Measurements from ENCODE around the gene COLGALT1. TPM values are rescaled to one million over a fixed set of nuclear protein-coding genes. Genes with fewer than 3 reads are reported as not detected.
A peak's percentile ranks its signal among the peaks of the same experiment; 100 is the strongest.

The COLGALT1 gene
- total and polyA plus RNA-seq, 10 of the 15 experiments (the other 5 are each of a cell fraction or from before 2014, with no cell fraction given): 1.2 to 78.8 (median 29.8) TPM

GRCh38 chr19:17522988-17523872, 32.2 kb upstream of the COLGALT1 start (continued):
- TF ChIP-seq RFX5 (IDR thresholded peaks at IDR 0.05; ENCODE audit: low read depth, low read length) (peak; percentile 37; the same call in 1 of the 2 replicates), USF1 (IDR thresholded peaks at IDR 0.05; ENCODE audit: borderline replicate concordance, extremely low read length, insufficient read depth, low read depth, low read length) (no peak), RAD21 (IDR thresholded peaks at IDR 0.05; ENCODE audit: insufficient read depth, low read depth, low read length) (peak; percentile 18; the same call in 1 of the 2 replicates), ZBTB4 (CRISPR knock-in tag; IDR thresholded peaks at IDR 0.05) (no peak), TAF1 (IDR thresholded peaks at IDR 0.05; ENCODE audit: borderline replicate concordance, low read depth, low read length) (peak; percentile 69; the same call in 1 of the 2 replicates), FOS (IDR thresholded peaks at IDR 0.05; ENCODE audit: borderline replicate concordance, extremely low read depth, insufficient read length) (no peak), HDAC6 (IDR thresholded peaks at IDR 0.05; ENCODE audit: unreplicated experiment) (no peak), SMC3 (IDR thresholded peaks at IDR 0.05; ENCODE audit: borderline replicate concordance, low read length) (no peak), IRF5 (IDR thresholded peaks at IDR 0.05; ENCODE audit: borderline replicate concordance) (no peak), RELB (IDR thresholded peaks at IDR 0.05; ENCODE audit: low read depth) (peak; percentile 88), ELK1 (IDR thresholded peaks at IDR 0.05; ENCODE audit: low read depth, low read length) (peak; percentile 82), FOXK2 (IDR thresholded peaks at IDR 0.05) (peak; percentile 86), TCF7 (IDR thresholded peaks at IDR 0.05; ENCODE audit: borderline replicate concordance) (no peak), MTA2 (IDR thresholded peaks at IDR 0.05; ENCODE audit: low read depth) (peak; percentile 84), NR2F1 (conservative IDR thresholded peaks at IDR 0.05) (peak; percentile 89)

Data from GM12878 (cell line).